ENCODE results near the gene HBA2. TPM values are rescaled to one million over a fixed set of nuclear protein-coding genes. Genes with fewer than 3 reads are reported as not detected.
"Not testable (repeated sequence)": the region's sequence is repeated elsewhere in the genome, so short reads cannot be mapped to it uniquely, and the experiment has no call there.

Gene HBA2
- total and polyA plus RNA-seq, 2 experiments from 2014 or later, result 1.9 to 7.8 TPM

DNA sequence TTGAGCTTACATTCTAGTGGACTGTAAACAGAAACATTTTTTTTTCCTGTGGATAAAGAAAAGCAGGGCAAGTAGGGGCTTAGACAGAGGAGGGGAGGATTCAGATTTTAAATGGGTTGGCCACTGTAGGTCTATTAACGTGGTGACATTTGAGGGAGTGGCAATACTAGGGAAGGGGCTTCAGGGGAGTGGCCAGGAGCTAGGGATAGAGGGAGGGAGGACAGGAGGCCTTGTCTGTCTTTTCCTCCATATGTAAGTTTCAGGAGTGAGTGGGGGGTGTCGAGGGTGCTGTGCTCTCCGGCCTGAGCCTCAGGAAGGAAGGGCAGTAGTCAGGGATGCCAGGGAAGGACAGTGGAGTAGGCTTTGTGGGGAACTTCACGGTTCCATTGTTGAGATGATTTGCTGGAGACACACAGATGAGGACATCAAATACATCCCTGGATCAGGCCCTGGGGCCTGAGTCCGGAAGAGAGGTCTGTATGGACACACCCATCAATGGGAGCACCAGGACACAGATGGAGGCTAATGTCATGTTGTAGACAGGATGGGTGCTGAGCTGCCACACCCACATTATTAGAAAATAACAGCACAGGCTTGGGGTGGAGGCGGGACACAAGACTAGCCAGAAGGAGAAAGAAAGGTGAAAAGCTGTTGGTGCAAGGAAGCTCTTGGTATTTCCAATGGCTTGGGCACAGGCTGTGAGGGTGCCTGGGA lies 13.4 kb upstream of the HBA2 start:
- Mint-ChIP-seq H3K9me3 (peaks cover 4% of the 10 kb centered on the region; the same call in 1 of the 3 replicates), H3K36me3 (ENCODE audit: low read depth) (no peaks in the 10 kb centered on the region), H3K27ac (no peak overlapping the region), H3K4me1 (peaks cover 5% of the 10 kb centered on the region; the same call in 2 of the 3 replicates), H3K4me3 (no peak overlapping the region; the same call in 2 of the 3 replicates), H3K27me3 (ENCODE audit: insufficient read depth, low read depth, poor library complexity) (peaks cover 32% of the 10 kb centered on the region)
- Histone ChIP-seq H3K27ac (ENCODE audit: low read depth) (no peak overlapping the region), H3F3A (replicated peaks; ENCODE audit: low read depth) (0 out of 2 replicates have a peak, but pooled peaks cover 6% of the 10 kb centered on the region), H3K4me1 (ENCODE audit: insufficient read depth) (peaks cover 5% of the 10 kb centered on the region; the same call in 1 of the 2 replicates), H3K79me2 (replicated peaks; ENCODE audit: insufficient read depth) (no peaks in the 10 kb centered on the region), H3K4me3 (no peak overlapping the region), H3K9me2 (ENCODE audit: insufficient read depth) (no peaks in the 10 kb centered on the region), H3K4me2 (no peak overlapping the region), H3K27me3 (ENCODE audit: insufficient read depth) (peaks cover 65% of the 10 kb centered on the region), H3K36me3 (ENCODE audit: insufficient read depth) (no peaks in the 10 kb centered on the region), H4K20me1 (replicated peaks; ENCODE audit: insufficient read depth) (peaks cover 3% of the 10 kb centered on the region; the same call in 1 of the 2 replicates), H2AFZ (no peak overlapping the region; the same call in 1 of the 2 replicates)
- TF ChIP-seq, protein P1, sequence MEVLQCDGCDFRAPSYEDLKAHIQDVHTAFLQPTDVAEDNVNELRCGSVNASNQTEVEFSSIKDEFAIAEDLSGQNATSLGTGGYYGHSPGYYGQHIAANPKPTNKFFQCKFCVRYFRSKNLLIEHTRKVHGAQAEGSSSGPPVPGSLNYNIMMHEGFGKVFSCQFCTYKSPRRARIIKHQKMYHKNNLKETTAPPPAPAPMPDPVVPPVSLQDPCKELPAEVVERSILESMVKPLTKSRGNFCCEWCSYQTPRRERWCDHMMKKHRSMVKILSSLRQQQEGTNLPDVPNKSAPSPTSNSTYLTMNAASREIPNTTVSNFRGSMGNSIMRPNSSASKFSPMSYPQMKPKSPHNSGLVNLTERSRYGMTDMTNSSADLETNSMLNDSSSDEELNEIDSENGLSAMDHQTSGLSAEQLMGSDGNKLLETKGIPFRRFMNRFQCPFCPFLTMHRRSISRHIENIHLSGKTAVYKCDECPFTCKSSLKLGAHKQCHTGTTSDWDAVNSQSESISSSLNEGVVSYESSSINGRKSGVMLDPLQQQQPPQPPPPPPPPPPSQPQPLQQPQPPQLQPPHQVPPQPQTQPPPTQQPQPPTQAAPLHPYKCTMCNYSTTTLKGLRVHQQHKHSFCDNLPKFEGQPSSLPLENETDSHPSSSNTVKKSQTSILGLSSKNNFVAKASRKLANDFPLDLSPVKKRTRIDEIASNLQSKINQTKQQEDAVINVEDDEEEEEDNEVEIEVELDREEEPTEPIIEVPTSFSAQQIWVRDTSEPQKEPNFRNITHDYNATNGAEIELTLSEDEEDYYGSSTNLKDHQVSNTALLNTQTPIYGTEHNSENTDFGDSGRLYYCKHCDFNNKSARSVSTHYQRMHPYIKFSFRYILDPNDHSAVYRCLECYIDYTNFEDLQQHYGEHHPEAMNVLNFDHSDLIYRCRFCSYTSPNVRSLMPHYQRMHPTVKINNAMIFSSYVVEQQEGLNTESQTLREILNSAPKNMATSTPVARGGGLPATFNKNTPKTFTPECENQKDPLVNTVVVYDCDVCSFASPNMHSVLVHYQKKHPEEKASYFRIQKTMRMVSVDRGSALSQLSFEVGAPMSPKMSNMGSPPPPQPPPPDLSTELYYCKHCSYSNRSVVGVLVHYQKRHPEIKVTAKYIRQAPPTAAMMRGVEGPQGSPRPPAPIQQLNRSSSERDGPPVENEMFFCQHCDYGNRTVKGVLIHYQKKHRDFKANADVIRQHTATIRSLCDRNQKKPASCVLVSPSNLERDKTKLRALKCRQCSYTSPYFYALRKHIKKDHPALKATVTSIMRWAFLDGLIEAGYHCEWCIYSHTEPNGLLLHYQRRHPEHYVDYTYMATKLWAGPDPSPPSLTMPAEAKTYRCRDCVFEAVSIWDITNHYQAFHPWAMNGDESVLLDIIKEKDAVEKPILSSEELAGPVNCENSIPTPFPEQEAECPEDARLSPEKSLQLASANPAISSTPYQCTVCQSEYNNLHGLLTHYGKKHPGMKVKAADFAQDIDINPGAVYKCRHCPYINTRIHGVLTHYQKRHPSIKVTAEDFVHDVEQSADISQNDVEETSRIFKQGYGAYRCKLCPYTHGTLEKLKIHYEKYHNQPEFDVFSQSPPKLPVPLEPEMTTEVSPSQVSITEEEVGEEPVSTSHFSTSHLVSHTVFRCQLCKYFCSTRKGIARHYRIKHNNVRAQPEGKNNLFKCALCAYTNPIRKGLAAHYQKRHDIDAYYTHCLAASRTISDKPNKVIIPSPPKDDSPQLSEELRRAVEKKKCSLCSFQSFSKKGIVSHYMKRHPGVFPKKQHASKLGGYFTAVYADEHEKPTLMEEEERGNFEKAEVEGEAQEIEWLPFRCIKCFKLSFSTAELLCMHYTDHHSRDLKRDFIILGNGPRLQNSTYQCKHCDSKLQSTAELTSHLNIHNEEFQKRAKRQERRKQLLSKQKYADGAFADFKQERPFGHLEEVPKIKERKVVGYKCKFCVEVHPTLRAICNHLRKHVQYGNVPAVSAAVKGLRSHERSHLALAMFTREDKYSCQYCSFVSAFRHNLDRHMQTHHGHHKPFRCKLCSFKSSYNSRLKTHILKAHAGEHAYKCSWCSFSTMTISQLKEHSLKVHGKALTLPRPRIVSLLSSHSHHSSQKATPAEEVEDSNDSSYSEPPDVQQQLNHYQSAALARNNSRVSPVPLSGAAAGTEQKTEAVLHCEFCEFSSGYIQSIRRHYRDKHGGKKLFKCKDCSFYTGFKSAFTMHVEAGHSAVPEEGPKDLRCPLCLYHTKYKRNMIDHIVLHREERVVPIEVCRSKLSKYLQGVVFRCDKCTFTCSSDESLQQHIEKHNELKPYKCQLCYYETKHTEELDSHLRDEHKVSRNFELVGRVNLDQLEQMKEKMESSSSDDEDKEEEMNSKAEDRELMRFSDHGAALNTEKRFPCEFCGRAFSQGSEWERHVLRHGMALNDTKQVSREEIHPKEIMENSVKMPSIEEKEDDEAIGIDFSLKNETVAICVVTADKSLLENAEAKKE (CRISPR knock-in tag; IDR thresholded peaks at IDR 0.05), result no peak
- TF ChIP-seq NANOG (IDR thresholded peaks at IDR 0.05; ENCODE audit: borderline replicate concordance) (no peak), POLR2AphosphoS5 (IDR thresholded peaks at IDR 0.05; ENCODE audit: low read depth) (no peak), STAT1 (IDR thresholded peaks at IDR 0.05; ENCODE audit: unreplicated experiment) (no peak), ZNF331 (CRISPR knock-in tag; IDR thresholded peaks at IDR 0.05; ENCODE audit: low read depth) (no peak), CREB1 (CRISPR knock-in tag; IDR thresholded peaks at IDR 0.05; ENCODE audit: low read depth) (no peak)
- ATAC-seq (no peak), DNase-seq (ENCODE audit: low spot score) (no peak)

DNA sequence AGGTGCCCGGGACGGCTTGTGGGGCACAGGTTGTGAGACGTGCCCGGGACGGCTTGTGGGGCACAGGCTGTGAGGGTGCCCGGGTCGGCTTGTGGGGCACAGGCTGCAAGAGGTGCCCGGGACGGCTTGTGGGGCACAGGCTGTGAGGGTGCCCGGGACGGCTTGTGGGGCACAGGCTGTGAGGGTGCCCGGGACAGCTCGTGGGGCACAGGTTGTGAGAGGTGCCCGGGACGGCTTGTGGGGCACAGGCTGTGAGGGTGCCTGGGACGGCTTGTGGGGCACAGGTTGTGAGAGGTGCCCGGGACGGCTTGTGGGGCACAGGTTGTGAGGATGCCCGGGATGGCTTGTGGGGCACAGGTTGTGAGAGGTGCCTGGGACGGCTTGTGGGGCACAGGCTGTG lies 12.4 kb upstream of the HBA2 start:
- not testable (repeated sequence) for H3K4me2 ChIP-seq; H3K4me3 ChIP-seq; H3K79me2 ChIP-seq (replicated peaks; ENCODE audit: insufficient read depth); H3K9me3 Mint-ChIP-seq; DNase-seq (ENCODE audit: low spot score); ATAC-seq; H3K4me3 Mint-ChIP-seq; H3K4me1 Mint-ChIP-seq; H4K20me1 ChIP-seq (replicated peaks; ENCODE audit: insufficient read depth); H3K9me2 ChIP-seq (ENCODE audit: insufficient read depth); H3K27ac ChIP-seq (ENCODE audit: low read depth); H3K4me1 ChIP-seq (ENCODE audit: insufficient read depth); H2AFZ ChIP-seq; H3K36me3 Mint-ChIP-seq (ENCODE audit: low read depth); H3K36me3 ChIP-seq (ENCODE audit: insufficient read depth); H3K27ac Mint-ChIP-seq; H3F3A ChIP-seq (replicated peaks; ENCODE audit: low read depth)
- peaks cover 60% of the 10 kb centered on the region for H3K27me3 ChIP-seq (ENCODE audit: insufficient read depth)
- peaks cover 26% of the 10 kb centered on the region for H3K27me3 Mint-ChIP-seq (ENCODE audit: insufficient read depth, low read depth, poor library complexity)
